Midbrain (tissue), 1 donor: ENCODE results near the gene RNF10.
"Not testable (repeated sequence)": the region's sequence is repeated elsewhere in the genome, so short reads cannot be mapped to it uniquely, and the experiment has no call there.

Source experiments
- DNase-seq: peaks from one replicate; lab custom pipeline; 2025; lab: John Stamatoyannopoulos, UW

The RNF10 gene

GRCh38 chr12:120617193-120617592 lies 83.0 kb downstream of the RNF10 start:
- not testable (repeated sequence) for DNase-seq

- DNase-seq: not testable (repeated sequence)
Observed at GRCh38 chr12:120617767-120618166, 83.6 kb downstream of the RNF10 start.

- DNase-seq: no peak
Observed at GRCh38 chr12:120618954-120619615, 84.9 kb downstream of the RNF10 start.

- DNase-seq: no peak
Observed at GRCh38 chr12:120620624-120621023, 86.5 kb downstream of the RNF10 start.

- no peak for DNase-seq
Observed at GRCh38 chr12:120625557-120626419, 91.6 kb downstream of the RNF10 start.
